MCF 10A (cell line): ENCODE data around the gene TNFSF12. TPM values are rescaled to one million over a fixed set of nuclear protein-coding genes. Genes with fewer than 3 reads are reported as not detected.

ENCODE experiments used
- Bru-seq: library from RNA; stranded (reverse); fragments of 400-500 nt; gene quantifications from one replicate; lab custom pipeline; 2021; lab: Mats Ljungman, UMichigan
- BruChase-seq, 2 experiments: library from RNA; stranded (reverse); fragments of 400-500 nt; gene quantifications; one replicate each; lab custom pipeline; 2021; lab: Mats Ljungman, UMichigan
- BruUV-seq: library from RNA; stranded (reverse); fragments of 400-500 nt; replicated peaks from 2 replicates; lab custom pipeline; 2021; lab: Mats Ljungman, UMichigan
- CTCF ChIA-PET: fragments of 300-600 bp; sonication (Branson Sonifier 250); formaldehyde crosslinking; extraction: SDS; loops from one replicate; lab custom pipeline; 2021; ENCODE audit warnings: antibody characterized with exemption, inconsistent platforms; lab: Yijun Ruan, JAX
- POLR2A ChIA-PET: fragments of 300-600, 350-650 bp; sonication (Branson Sonifier 250); formaldehyde crosslinking; extraction: SDS; loops from one replicate; lab custom pipeline; 2020; ENCODE audit warnings: antibody characterized with exemption, inconsistent platforms; lab: Yijun Ruan, JAX
- DNase-seq: peaks from one replicate; pipeline ENCODE4 v3.0.0-alpha.2; 2018; ENCODE audit not compliant: unreplicated experiment
- H3K27ac Mint-ChIP-seq: one replicate; pipeline ENCODE4 v1.8.0; 2022; ENCODE audit warnings: mild to moderate bottlenecking, low read depth, mixed read lengths; ENCODE audit not compliant: unreplicated experiment
- H3K27me3 Mint-ChIP-seq: one replicate; pipeline ENCODE4 v1.8.0; 2022; ENCODE audit warnings: mixed read lengths; ENCODE audit not compliant: insufficient read depth, unreplicated experiment
- H3K36me3 Mint-ChIP-seq: one replicate; pipeline ENCODE4 v1.8.0; 2022; ENCODE audit warnings: mild to moderate bottlenecking, moderate library complexity, mixed read lengths; ENCODE audit not compliant: insufficient read depth, unreplicated experiment
- H3K4me1 Mint-ChIP-seq: one replicate; pipeline ENCODE4 v1.8.0; 2022; ENCODE audit warnings: mixed read lengths; ENCODE audit not compliant: insufficient read depth, unreplicated experiment
- H3K4me3 Mint-ChIP-seq: one replicate; pipeline ENCODE4 v1.8.0; 2022; ENCODE audit warnings: mild to moderate bottlenecking, moderate library complexity, mixed read lengths; ENCODE audit not compliant: unreplicated experiment
- H3K9me3 Mint-ChIP-seq: one replicate; pipeline ENCODE4 v1.8.0; 2022; ENCODE audit warnings: mixed read lengths; ENCODE audit not compliant: unreplicated experiment
- intact Hi-C: fragments of 100-400 bp; cut with micrococcal nuclease; formaldehyde crosslinking; loops from 2 replicates; pipeline ENCODE4 v1.14.1; 2022
- long read RNA-seq: library from polyadenylated mRNA; stranded (forward); transcript quantifications from one replicate; pipeline ENCODE4 v2.0.0, GENCODE V29; 2022
- total RNA-seq: library from RNA; stranded (reverse); gene quantifications from 2 replicates; pipeline ENCODE4 v1.2.3, GENCODE V29; 2022
- TF ChIP-seq, protein P1 (sequence below): fragments of 200-600 bp; IDR thresholded peaks from one replicate; pipeline ENCODE4 v1.8.0; 2022; ENCODE audit warnings: antibody characterized with exemption, mild to moderate bottlenecking; ENCODE audit not compliant: unreplicated experiment

TNFSF12 gene
- total RNA-seq = 3.5 and 3.9 TPM in 2 replicates
- percentile 36 among the genes with signal in this experiment for Bru-seq, nascent RNA
- BruChase-seq, experiment 1, labeled RNA remaining after a 6-hour chase = percentile 47 among the genes with signal in this experiment
- percentile 22 among the genes with signal in this experiment for BruChase-seq, experiment 2, labeled RNA remaining after a 2-hour chase
- long read RNA-seq, partial matches to known transcripts = 0 of 1 reads
- long read RNA-seq, other reads (novel, unspliced or antisense) = 0 of 1 reads

DNA sequence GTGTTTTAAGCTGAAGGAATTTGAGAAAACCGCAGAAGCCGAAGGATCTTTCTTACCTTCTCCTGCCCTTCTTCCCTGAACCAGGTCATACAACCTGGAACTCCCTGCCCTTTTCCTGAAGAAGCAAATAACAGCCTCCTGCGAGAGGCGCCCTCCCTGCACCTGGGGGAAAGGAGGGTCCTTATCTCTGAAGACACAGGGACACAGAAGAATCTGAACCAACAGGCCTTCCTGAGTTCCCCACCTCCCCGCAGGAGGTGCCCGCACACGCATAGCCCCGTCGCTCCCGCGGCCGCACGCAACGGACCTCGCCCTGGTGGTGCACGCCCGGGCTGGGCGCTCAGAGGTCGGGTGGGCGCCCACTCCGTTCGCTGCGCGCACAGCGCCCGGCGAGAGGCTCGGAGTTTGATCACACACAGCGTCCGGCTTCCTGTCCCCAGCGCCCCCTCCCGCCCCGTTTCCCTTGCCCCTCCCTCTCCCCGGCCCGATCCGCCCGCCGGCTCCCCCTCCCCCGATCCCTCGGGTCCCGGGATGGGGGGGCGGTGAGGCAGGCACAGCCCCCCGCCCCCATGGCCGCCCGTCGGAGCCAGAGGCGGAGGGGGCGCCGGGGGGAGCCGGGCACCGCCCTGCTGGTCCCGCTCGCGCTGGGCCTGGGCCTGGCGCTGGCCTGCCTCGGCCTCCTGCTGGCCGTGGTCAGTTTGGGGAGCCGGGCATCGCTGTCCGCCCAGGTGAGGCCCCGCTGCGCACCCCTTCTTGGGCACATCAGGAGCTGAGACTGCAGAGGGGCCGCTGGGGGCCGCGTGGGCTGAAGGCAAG, at the start of gene TNFSF12:
TNFSF12 (plus strand) TSS at position 474 of the 816 bp plus-strand sequence; CDS start at position 570, 96 bp downstream.
- H3K4me1 Mint-ChIP-seq = no peaks in the 10 kb centered on the region
- TF ChIP-seq, protein P1, sequence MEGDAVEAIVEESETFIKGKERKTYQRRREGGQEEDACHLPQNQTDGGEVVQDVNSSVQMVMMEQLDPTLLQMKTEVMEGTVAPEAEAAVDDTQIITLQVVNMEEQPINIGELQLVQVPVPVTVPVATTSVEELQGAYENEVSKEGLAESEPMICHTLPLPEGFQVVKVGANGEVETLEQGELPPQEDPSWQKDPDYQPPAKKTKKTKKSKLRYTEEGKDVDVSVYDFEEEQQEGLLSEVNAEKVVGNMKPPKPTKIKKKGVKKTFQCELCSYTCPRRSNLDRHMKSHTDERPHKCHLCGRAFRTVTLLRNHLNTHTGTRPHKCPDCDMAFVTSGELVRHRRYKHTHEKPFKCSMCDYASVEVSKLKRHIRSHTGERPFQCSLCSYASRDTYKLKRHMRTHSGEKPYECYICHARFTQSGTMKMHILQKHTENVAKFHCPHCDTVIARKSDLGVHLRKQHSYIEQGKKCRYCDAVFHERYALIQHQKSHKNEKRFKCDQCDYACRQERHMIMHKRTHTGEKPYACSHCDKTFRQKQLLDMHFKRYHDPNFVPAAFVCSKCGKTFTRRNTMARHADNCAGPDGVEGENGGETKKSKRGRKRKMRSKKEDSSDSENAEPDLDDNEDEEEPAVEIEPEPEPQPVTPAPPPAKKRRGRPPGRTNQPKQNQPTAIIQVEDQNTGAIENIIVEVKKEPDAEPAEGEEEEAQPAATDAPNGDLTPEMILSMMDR = no peak
- peak; percentile 30 for DNase-seq
- H3K4me3 Mint-ChIP-seq = peak within 1 kb of the TSS; percentile 62
- intact Hi-C loops = no loop called here
- POLR2A ChIA-PET = interaction anchor here (0.6 to 2.5 kb wide), 6 partner anchors 8 to 134 kb away, joined by 3 to 12 read pairs (median 4); no protein-coding TSS in a partner anchor
- H3K9me3 Mint-ChIP-seq = no peaks in the 10 kb centered on the region
- no TSS peak for BruUV-seq
- CTCF ChIA-PET = interaction anchor here (0.5 to 4.4 kb wide), 6 partner anchors 11 to 152 kb away, joined by 3 to 22 read pairs (median 6); partner anchors contain the start of gene SENP3
- H3K36me3 Mint-ChIP-seq = no peaks in the 10 kb centered on the region
- H3K27ac Mint-ChIP-seq = no peak within 1 kb of the TSS
- H3K27me3 Mint-ChIP-seq = peaks cover 2% of the 10 kb centered on the region

DNA sequence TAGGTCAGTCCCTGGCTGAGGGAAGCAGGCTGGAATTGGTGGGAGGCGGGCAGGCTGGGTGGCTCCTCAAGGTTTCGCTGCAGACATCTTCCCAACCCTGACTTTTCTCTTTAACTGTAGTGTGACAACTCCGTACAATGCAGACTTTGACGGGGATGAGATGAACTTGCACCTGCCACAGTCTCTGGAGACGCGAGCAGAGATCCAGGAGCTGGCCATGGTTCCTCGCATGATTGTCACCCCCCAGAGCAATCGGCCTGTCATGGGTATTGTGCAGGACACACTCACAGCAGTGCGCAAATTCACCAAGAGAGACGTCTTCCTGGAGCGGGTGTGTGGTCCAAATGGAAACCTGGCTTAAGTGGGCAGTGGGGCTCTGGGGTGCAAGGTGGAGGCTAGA, 49.7 kb upstream of the TNFSF12 start:
- intact Hi-C loops = no loop called here
- POLR2A ChIA-PET = interaction anchor here (0.6 kb wide), 1 partner anchor 60 kb away, joined by 3 read pairs; the partner anchor contains the start of gene FGF11
- Mint-ChIP-seq H3K4me1 (peaks cover under 1% of the 10 kb centered on the region), H3K36me3 (peaks cover 83% of the 10 kb centered on the region), H3K9me3 (no peaks in the 10 kb centered on the region), H3K27ac (no peak overlapping the region), H3K27me3 (no peaks in the 10 kb centered on the region), H3K4me3 (no peak overlapping the region)
- TF ChIP-seq, protein P1 = no peak
- no peak for DNase-seq
- no TSS peak for BruUV-seq
- CTCF ChIA-PET = interaction anchor here (0.6 kb wide), 1 partner anchor 720 kb away, joined by 3 read pairs; no protein-coding TSS in a partner anchor

- Mint-ChIP-seq H3K4me3 (no peak overlapping the region), H3K36me3 (peaks cover 95% of the 10 kb centered on the region), H3K27ac (no peak overlapping the region), H3K9me3 (no peaks in the 10 kb centered on the region), H3K27me3 (no peaks in the 10 kb centered on the region), H3K4me1 (no peaks in the 10 kb centered on the region)
- ChIA-PET CTCF (interaction anchor here (0.7 kb wide), 1 partner anchor 14 kb away, joined by 3 read pairs; no protein-coding TSS in a partner anchor), POLR2A (no interaction called here)
- BruUV-seq = no TSS peak
- intact Hi-C loops = no loop called here
- no peak for DNase-seq
- TF ChIP-seq, protein P1 = no peak
Measured at GRCh38 chr17:7501729-7502128, 47.1 kb upstream of the TNFSF12 start.
